Measurements from ENCODE around the gene CA5B.
"Not testable (repeated sequence)": the region's sequence is repeated elsewhere in the genome, so short reads cannot be mapped to it uniquely, and the experiment has no call there.

The CA5B gene

GRCh38 chrX:15748841-15749240 is 10.8 kb downstream of the CA5B start:
- DNase-seq = no peak

GRCh38 chrX:15749642-15750610 is 11.9 kb downstream of the CA5B start:
- DNase-seq = no peak

GRCh38 chrX:15750611-15751154 is 12.6 kb downstream of the CA5B start:
- no peak for DNase-seq

GRCh38 chrX:15751155-15751819 is 13.2 kb downstream of the CA5B start:
- no peak for DNase-seq

- no peak for DNase-seq
Observed at GRCh38 chrX:15755091-15755490, 17.0 kb downstream of the CA5B start.

GRCh38 chrX:15758140-15758539 is 20.1 kb downstream of the CA5B start:
- DNase-seq = no peak

GRCh38 chrX:15759886-15760285 is 21.8 kb downstream of the CA5B start:
- DNase-seq = not testable (repeated sequence)

- DNase-seq = peak; percentile 8 to 31
Observed at GRCh38 chrX:15761564-15762191, 23.6 kb downstream of the CA5B start.

GRCh38 chrX:15769300-15769954 is 31.4 kb downstream of the CA5B start:
- DNase-seq = no peak

- DNase-seq = peak in 1 of 2 donors; percentile 2
Observed at GRCh38 chrX:15781961-15782699, 44.1 kb downstream of the CA5B start.

GRCh38 chrX:15785176-15785750 is 47.2 kb downstream of the CA5B start:
- DNase-seq = no peak

- no peak for DNase-seq
Observed at GRCh38 chrX:15786915-15787314, 48.8 kb downstream of the CA5B start.

GRCh38 chrX:15789979-15790768 is 52.1 kb downstream of the CA5B start, which contains the start of gene ZRSR2:
ZRSR2 (plus strand) TSS chrX:15790484; CDS start chrX:15790496, 12 bp downstream.
- peak; percentile 84 to 86 for DNase-seq

GRCh38 chrX:15790769-15791290 is 52.8 kb downstream of the CA5B start:
- peak in 1 of 2 donors; percentile 17 for DNase-seq

- no peak for DNase-seq
Observed at GRCh38 chrX:15797707-15798106, 59.6 kb downstream of the CA5B start.

GRCh38 chrX:15804563-15804962 is 66.5 kb downstream of the CA5B start:
- DNase-seq = no peak

GRCh38 chrX:15808254-15808653 is 70.2 kb downstream of the CA5B start:
- DNase-seq = no peak

- no peak for DNase-seq
Observed at GRCh38 chrX:15812192-15812938, 74.3 kb downstream of the CA5B start.

GRCh38 chrX:15813416-15813815 is 75.3 kb downstream of the CA5B start:
- no peak for DNase-seq

Data from stimulated activated CD4-positive, alpha-beta T cell treated with anti-CD3 and anti-CD28 coated beads, Interleukin-2, amount 100 ng/mL, for 24 hours (primary cell).